HEK293 (cell line): ENCODE measurements around the gene GPATCH4.

Experiments used
- ATF2 ChIP-seq: fragments of 450-650 bp; formaldehyde crosslinking; IDR thresholded peaks from 2 replicates; pipeline ENCODE4 v1.5.1; 2016; ENCODE audit warnings: missing biosample characterization, missing genetic modification characterization, low read depth
- CTCF ChIP-seq: fragments of 450-650 bp; formaldehyde crosslinking; IDR thresholded peaks from 2 replicates; pipeline ENCODE4 v1.5.1; 2016; ENCODE audit warnings: missing biosample characterization, missing genetic modification characterization
- ELK4 ChIP-seq: IDR thresholded peaks from 2 replicates; pipeline ENCODE4 v1.6.1; 2011; ENCODE audit warnings: mild to moderate bottlenecking, low read depth, low read length, borderline replicate concordance
- HOXC10 ChIP-seq: sonication (generic); formaldehyde crosslinking; IDR thresholded peaks from 2 replicates; pipeline ENCODE4 v1.8.1; 2023; ENCODE audit warnings: mild to moderate bottlenecking, missing genetic modification reagents
- PRDM10 ChIP-seq: fragments of 450-650 bp; formaldehyde crosslinking; IDR thresholded peaks from 2 replicates; pipeline ENCODE4 v1.5.1; 2016; ENCODE audit warnings: missing biosample characterization, missing genetic modification characterization
- ZNF350 ChIP-seq: fragments of 450-650 bp; formaldehyde crosslinking; IDR thresholded peaks from 2 replicates; pipeline ENCODE4 v1.5.0; 2017; ENCODE audit warnings: missing biosample characterization, mild to moderate bottlenecking, missing genetic modification characterization
- ZNF473 ChIP-seq: fragments of 450-650 bp; formaldehyde crosslinking; IDR thresholded peaks from 2 replicates; pipeline ENCODE4 v1.5.1; 2017; ENCODE audit warnings: missing biosample characterization, missing genetic modification characterization

GRCh38 chr1:156623946-156624813 lies 22.9 kb upstream of the GPATCH4 start:
- no peak for TF ChIP-seq ATF2
- TF ChIP-seq ZNF473 = no peak
- TF ChIP-seq ZNF350 (tag by site-specific recombination) = no peak
- TF ChIP-seq CTCF (tag by site-specific recombination) = peak; percentile 50; the same call in 1 of the 2 replicates
- TF ChIP-seq HOXC10 (CRISPR knock-in tag) = no peak
- no peak for TF ChIP-seq ELK4
- TF ChIP-seq PRDM10 (tag by site-specific recombination) = no peak
